Measurements from ENCODE around the gene EXOC4. TPM values are rescaled to one million over a fixed set of nuclear protein-coding genes. Genes with fewer than 3 reads are reported as not detected.

EXOC4 gene
- total and polyA plus RNA-seq, 2 of the 8 experiments (the other 6 are each of a cell fraction or from before 2014, with no cell fraction given) = 27.0 to 67.3 TPM

- H2BK20ac ChIP-seq (ENCODE audit: low read length) = no peak overlapping the region
- FAIRE-seq = no peak
- TF ChIP-seq ATF3 (IDR thresholded peaks at IDR 0.05; ENCODE audit: insufficient read depth, low read depth, low read length) (no peak), JUN (IDR thresholded peaks at IDR 0.05; ENCODE audit: low read depth, low read length) (no peak), ZNF274 (IDR thresholded peaks at IDR 0.05; ENCODE audit: borderline replicate concordance, extremely low read depth, low read length) (no peak), CREB1 (IDR thresholded peaks at IDR 0.05) (no peak), RFX5 (IDR thresholded peaks at IDR 0.05; ENCODE audit: borderline replicate concordance, low read depth, low read length) (no peak), BRCA1 (IDR thresholded peaks at IDR 0.05; ENCODE audit: low read depth, low read length) (no peak), POLR2A (IDR thresholded peaks at IDR 0.05; ENCODE audit: control extremely low read depth in 1 of 2, low read depth in 2 of 2, low read length in 2 of 2) (no peak), YY1 (IDR thresholded peaks at IDR 0.05; ENCODE audit: low read depth, low read length) (no peak), POU5F1 (IDR thresholded peaks at IDR 0.05; ENCODE audit: low read depth, low read length) (no peak), EGR1 (IDR thresholded peaks at IDR 0.05; ENCODE audit: borderline replicate concordance, low read depth, low read length) (no peak), SIX5 (IDR thresholded peaks at IDR 0.05; ENCODE audit: low read depth, low read length) (no peak), JUND (IDR thresholded peaks at IDR 0.05; ENCODE audit: low read length) (no peak)
These were observed 148.3 kb downstream of the EXOC4 start for GRCh38 chr7:133401225-133401624.

More at GRCh38 chr7:133401225-133401624, 148.3 kb downstream of the EXOC4 start:
- Histone ChIP-seq H3K27me3 (replicated peaks in 1 of 4; ENCODE audit: control insufficient read depth in 3 of 4, extremely low read depth in 1 of 4, insufficient read depth in 3 of 4, low read length in 3 of 4) (no peaks in the 10 kb centered on the region), H4K5ac (ENCODE audit: insufficient read length, low read depth, low read length) (no peak overlapping the region), H2AFZ (ENCODE audit: low read length) (no peak overlapping the region), H3K4me2 (ENCODE audit: insufficient read depth in 1 of 2, low read depth in 2 of 2, low read length in 2 of 2) (no peak overlapping the region), H2BK120ac (replicated peaks; ENCODE audit: low read depth, low read length) (no peak overlapping the region), H3K4me1 (replicated peaks in 1 of 4; ENCODE audit: control insufficient read depth in 3 of 4, insufficient read depth in 4 of 4, low read length in 3 of 4) (peaks cover 0 to 19% (median 0%) of the 10 kb centered on the region in 4 experiments; a peak in 3 of 7 replicates), H3K4ac (replicated peaks; ENCODE audit: insufficient read length, low read depth, low read length) (no peak overlapping the region), H4K91ac (replicated peaks; ENCODE audit: insufficient read length, low read length) (no peak overlapping the region), H2BK5ac (ENCODE audit: low read depth, low read length) (no peak overlapping the region), H3K79me2 (ENCODE audit: control insufficient read depth in 1 of 2, insufficient read depth in 2 of 2, low read length in 2 of 2) (no peaks in the 10 kb centered on the region), H4K8ac (ENCODE audit: extremely low read depth, insufficient read depth, low read length) (no peak overlapping the region), H3K14ac (ENCODE audit: insufficient read length) (no peak overlapping the region), H3K9me3 (ENCODE audit: insufficient read depth in 2 of 2, low read depth in 1 of 2, low read length in 1 of 2) (no peaks in the 10 kb centered on the region), H3K36me3 (ENCODE audit: control insufficient read depth in 2 of 4, insufficient read depth in 4 of 4, low read length in 3 of 4) (no peaks in the 10 kb centered on the region; a peak in 1 of 8 replicates), H3K4me3 (ENCODE audit: extremely low read depth in 1 of 4, insufficient read depth in 2 of 4, low read depth in 3 of 4, low read length in 4 of 4) (no peak overlapping the region), H3K23ac (ENCODE audit: insufficient read length) (no peak overlapping the region), H3K79me1 (ENCODE audit: low read depth, low read length) (no peaks in the 10 kb centered on the region), H3K56ac (replicated peaks; ENCODE audit: insufficient read length, low read depth, low read length) (no peak overlapping the region), H3K18ac (ENCODE audit: extremely low read depth, low read length) (no peak overlapping the region), H3K9ac (replicated peaks in 1 of 4; ENCODE audit: extremely low read depth in 1 of 4, low read depth in 3 of 4, low read length in 3 of 4) (no peak overlapping the region), H2BK15ac (ENCODE audit: low read length) (no peak overlapping the region), H2BK12ac (ENCODE audit: low read depth, low read length) (no peak overlapping the region), H4K20me1 (replicated peaks in 1 of 2; ENCODE audit: control insufficient read depth in 1 of 2, insufficient read depth in 2 of 2, low read length in 2 of 2) (peaks cover 0 to 4% of the 10 kb centered on the region in 2 experiments), H2AK5ac (ENCODE audit: low read depth, low read length) (no peak overlapping the region), H3K27ac (ENCODE audit: low read depth, low read length) (no peak overlapping the region), H3K23me2 (ENCODE audit: low read depth, low read length) (no peaks in the 10 kb centered on the region)
- DNase-seq (ENCODE audit: low read depth in 1 of 2, low spot score in 2 of 2) = no peak
- WGBS, 2 experiments (ENCODE audit: extremely low coverage in 1 of 2, insufficient coverage in 1 of 2, insufficient read length in 1 of 2, insufficient replicate concordance in 2 of 2, low coverage in 1 of 2, low lambda C conversion rate in 2 of 2, missing lambda C conversion rate in 1 of 2) = 89% methylated on average over 1 of the region's 1 CpG; no CpG with 5 or more reads in 1 of the 2 experiments
- POLR2A ChIA-PET (ENCODE audit: partially characterized antibody) = no interaction called here
- CTCF ChIA-PET (ENCODE audit: partially characterized antibody) = interaction anchor here (0.6 kb wide), 2 partner anchors 83 to 278 kb away, joined by 3 read pairs; no protein-coding TSS in a partner anchor
